ENCODE results near the gene TEF. TPM values are rescaled to one million over a fixed set of nuclear protein-coding genes. Genes with fewer than 3 reads are reported as not detected.
A peak's percentile ranks its signal among the peaks of the same experiment; 100 is the strongest.

TEF gene
- total RNA-seq, 2 experiments from 2014 or later = 6.8 to 7.0 TPM

- POLR2A ChIA-PET = interaction anchor here (0.5 to 2.2 kb wide), 3 partner anchors 19 to 64 kb away, joined by 6 to 9 read pairs (median 6); partner anchors contain the start of genes ACO2, PHF5A and TEF
- peak; percentile 60 for DNase-seq (ENCODE audit: low spot score)
- Histone ChIP-seq H4K20me1 (ENCODE audit: insufficient read depth, low read length) (no peaks in the 10 kb centered on the region), H3K9me2 (ENCODE audit: insufficient read depth, low read length) (no peaks in the 10 kb centered on the region), H3K79me2 (ENCODE audit: insufficient read depth, low read depth, low read length) (peaks cover 53% of the 10 kb centered on the region), H2AFZ (ENCODE audit: low read length) (peak overlapping the region; percentile 51; the same call in 1 of the 2 replicates), H3K4me3 (ENCODE audit: low read depth, low read length, poor library complexity, severe bottlenecking) (peak overlapping the region; percentile 83), H3K4me1 (ENCODE audit: insufficient read depth, low read length, poor library complexity, severe bottlenecking) (peaks cover 14% of the 10 kb centered on the region), H3K36me3 (ENCODE audit: insufficient read depth, low read length) (peaks cover 24% of the 10 kb centered on the region; the same call in 1 of the 2 replicates), H3K27ac (ENCODE audit: low read depth, low read length, poor library complexity, severe bottlenecking) (peak overlapping the region; percentile 85), H3K4me2 (ENCODE audit: low read length) (peak overlapping the region; percentile 98), H3K9me3 (ENCODE audit: low read length) (no peaks in the 10 kb centered on the region)
- TF ChIP-seq EZH2phosphoT487 (IDR thresholded peaks at IDR 0.05; ENCODE audit: borderline replicate concordance, low read depth, low read length) (no peak), CTCF (conservative IDR thresholded peaks at IDR 0.05; ENCODE audit: low read length) (no peak)
- BruUV-seq (replicated peaks) = TSS peak; percentile 58
- CTCF ChIA-PET (ENCODE audit: unreplicated experiment) = no interaction called here
- intact Hi-C loops (cut with micrococcal nuclease; ENCODE audit: unreplicated experiment) = loop anchor here (2.0 to 10.0 kb wide), 5 partner anchors 23 to 1169 kb away; partner anchors contain the start of genes ACO2, EP300, PHF5A and POLDIP3
These were observed 63.7 kb downstream of the TEF start for GRCh38 chr22:41445129-41446056.

GRCh38 chr22:41446057-41446501 is 64.3 kb downstream of the TEF start:
- Histone ChIP-seq H3K4me2 (ENCODE audit: low read length) (peak overlapping the region; percentile 98), H3K36me3 (ENCODE audit: insufficient read depth, low read length) (peaks cover 17% of the 10 kb centered on the region; the same call in 1 of the 2 replicates), H3K9me2 (ENCODE audit: insufficient read depth, low read length) (no peaks in the 10 kb centered on the region), H3K79me2 (ENCODE audit: insufficient read depth, low read depth, low read length) (peaks cover 47% of the 10 kb centered on the region), H2AFZ (ENCODE audit: low read length) (no peak overlapping the region; the same call in 1 of the 2 replicates), H4K20me1 (ENCODE audit: insufficient read depth, low read length) (no peaks in the 10 kb centered on the region), H3K4me1 (ENCODE audit: insufficient read depth, low read length, poor library complexity, severe bottlenecking) (peaks cover 14% of the 10 kb centered on the region), H3K9me3 (ENCODE audit: low read length) (no peaks in the 10 kb centered on the region), H3K4me3 (ENCODE audit: low read depth, low read length, poor library complexity, severe bottlenecking) (peak overlapping the region; percentile 83), H3K27ac (ENCODE audit: low read depth, low read length, poor library complexity, severe bottlenecking) (peak overlapping the region; percentile 85)
- ChIA-PET POLR2A (interaction anchor here (0.5 to 2.2 kb wide), 5 partner anchors 20 to 65 kb away, joined by 3 to 6 read pairs (median 6); partner anchors contain the start of genes ACO2, PHF5A and TEF), CTCF (ENCODE audit: unreplicated experiment) (interaction anchor here (0.9 kb wide), 1 partner anchor 9 kb away, joined by 3 read pairs; no protein-coding TSS in a partner anchor)
- DNase-seq (ENCODE audit: low spot score) = no peak
- BruUV-seq (replicated peaks) = no TSS peak
- intact Hi-C loops (cut with micrococcal nuclease; ENCODE audit: unreplicated experiment) = loop anchor here (2.0 to 10.0 kb wide), 5 partner anchors 23 to 1169 kb away; partner anchors contain the start of genes ACO2, EP300, PHF5A and POLDIP3
- TF ChIP-seq EZH2phosphoT487 (IDR thresholded peaks at IDR 0.05; ENCODE audit: borderline replicate concordance, low read depth, low read length) (no peak), CTCF (conservative IDR thresholded peaks at IDR 0.05; ENCODE audit: low read length) (0 out of 2 replicates have a peak, but pooled peaks have one; percentile 31)
